ENCODE results near the gene ETS1.

The ETS1 gene

GRCh38 chr11:128567130-128567529 is 20.2 kb downstream of the ETS1 start:
- DNase-seq, result no peak

- no peak for DNase-seq
Observed at GRCh38 chr11:128565881-128566280, 21.5 kb downstream of the ETS1 start.

GRCh38 chr11:128564642-128565245 is 22.6 kb downstream of the ETS1 start:
- DNase-seq, result no peak

DNA sequence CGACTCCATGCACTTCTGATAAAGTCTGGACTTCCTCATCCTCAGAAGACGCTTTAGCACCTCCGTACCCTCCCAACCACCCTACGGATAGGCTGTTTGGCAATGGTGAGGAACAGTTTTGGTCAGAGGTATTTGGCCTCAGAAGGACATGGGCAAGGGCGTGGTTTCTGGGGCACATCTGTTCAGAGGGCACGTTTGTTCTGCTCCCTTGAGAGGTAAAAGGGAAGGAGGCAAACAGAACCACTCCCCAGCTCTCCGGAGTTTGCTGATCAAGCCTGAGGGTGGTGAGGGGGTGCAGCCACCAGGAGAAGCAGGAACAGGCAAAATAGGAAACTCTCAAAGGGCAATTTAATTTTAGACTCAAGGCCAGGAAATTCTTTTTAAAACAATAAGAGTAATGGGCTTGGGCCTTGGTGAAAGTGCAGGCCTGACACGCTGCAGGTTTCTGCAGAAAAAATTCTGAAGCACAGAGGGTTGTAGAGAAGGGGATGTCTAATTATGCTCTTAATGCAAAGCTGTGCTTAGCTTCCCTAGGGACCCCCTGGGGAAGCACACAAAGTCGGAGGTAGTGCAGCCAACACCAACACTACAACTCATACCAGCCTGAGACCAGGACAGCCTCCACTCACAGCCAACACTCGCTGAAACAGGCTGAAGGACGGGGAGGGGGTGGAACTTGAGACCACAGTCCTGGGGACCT is 23.3 kb downstream of the ETS1 start:
- DNase-seq, result no peak

DNA sequence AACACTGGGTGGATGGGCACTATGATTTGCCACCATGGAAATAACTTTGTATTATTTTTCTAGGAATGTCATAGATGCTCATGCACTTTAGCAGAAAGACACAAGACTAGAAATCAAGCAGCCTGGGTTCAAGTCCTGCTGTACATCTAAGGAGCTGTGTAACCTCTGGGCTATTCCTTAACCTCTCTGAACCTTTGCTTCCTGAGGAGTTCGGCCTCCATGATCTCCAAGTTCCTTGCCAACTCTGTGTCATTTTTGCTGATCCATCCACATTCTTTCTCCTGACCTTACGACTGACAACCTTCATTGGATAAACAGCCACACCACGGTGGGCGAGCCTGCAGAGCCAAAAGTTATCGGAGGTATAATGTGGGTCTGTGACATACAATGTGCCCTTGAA is 24.1 kb downstream of the ETS1 start:
- DNase-seq, result no peak

- no peak for DNase-seq
Observed at GRCh38 chr11:128559496-128560103, 27.8 kb downstream of the ETS1 start.

- DNase-seq, result no peak
Observed at GRCh38 chr11:128555606-128556005, 31.8 kb downstream of the ETS1 start.

GRCh38 chr11:128553662-128554362 is 33.5 kb downstream of the ETS1 start:
- no peak for DNase-seq

DNA sequence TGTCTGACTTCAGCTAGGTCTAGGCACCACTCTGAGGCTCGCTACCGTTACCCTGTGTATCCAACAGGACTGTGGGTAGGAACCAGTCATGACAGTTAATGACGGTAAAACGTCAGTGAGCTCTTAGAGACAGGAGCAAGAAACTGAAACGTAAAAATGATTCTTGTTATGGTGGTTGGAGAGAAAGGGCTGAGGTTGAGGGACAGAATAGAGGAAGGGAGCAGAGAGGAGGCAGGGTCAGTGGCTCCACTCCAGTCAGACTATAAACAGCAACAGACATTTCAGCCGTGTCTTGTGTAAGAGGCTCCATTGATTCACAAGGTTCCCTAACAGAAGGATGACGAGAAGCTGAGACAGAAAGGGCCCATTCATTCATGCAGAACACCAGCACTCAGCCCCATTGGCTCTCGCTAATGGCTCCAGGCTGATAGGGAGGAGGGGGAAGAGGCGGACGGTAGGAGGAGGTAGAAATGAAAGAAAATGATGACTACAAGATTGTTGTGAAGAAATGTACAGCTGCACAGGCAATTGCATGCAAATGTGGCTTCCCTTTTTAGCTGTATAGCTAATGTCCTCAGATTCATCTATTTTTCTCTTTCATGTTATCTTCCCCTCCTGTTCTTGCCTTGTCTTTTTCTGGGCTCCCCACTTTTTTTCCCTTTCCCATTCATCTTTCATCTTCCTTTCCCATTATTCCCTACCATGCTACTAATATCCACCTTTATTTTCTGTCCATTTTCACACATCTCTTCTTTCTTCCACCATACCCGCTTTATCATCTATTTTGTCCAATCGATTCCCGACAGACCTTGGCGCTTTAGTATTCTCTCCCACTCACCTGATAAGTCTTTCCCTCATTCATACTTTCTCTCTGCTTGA is 34.3 kb downstream of the ETS1 start:
- DNase-seq, result no peak

DNA sequence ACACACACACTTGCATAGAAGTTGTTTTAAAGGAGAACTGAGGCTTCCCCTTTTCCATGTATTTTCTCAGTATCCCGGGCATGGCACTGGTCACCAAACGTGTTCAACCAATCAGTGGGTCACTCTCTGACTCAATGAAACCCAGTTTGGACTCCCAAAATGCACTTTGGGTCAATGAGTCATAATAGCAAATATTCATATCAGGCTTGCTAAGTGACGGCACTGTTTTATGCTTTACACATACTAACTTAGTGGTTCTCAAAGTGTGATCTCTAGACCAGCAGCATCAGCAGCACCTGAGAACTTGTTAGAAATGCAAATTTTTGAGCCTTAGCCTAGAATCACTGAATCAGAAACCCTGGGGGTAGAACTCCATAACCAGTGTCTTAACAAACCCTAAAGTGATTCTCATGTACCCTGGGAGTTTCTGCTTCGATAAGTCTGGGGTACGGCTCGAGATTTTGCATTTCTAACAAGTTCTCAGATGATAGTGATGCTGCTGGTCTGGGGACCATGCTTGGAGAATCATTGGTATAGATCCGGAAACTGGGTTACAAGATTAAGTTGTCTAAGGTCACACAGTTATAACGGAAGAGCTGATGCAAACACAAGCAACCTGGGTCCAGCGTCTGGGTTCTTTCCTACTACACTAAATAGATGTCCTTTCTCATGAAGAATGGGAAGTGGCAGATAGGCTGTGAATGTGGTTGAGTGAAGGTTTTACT is 35.6 kb downstream of the ETS1 start:
- DNase-seq, result no peak

GRCh38 chr11:128551058-128551457 is 36.3 kb downstream of the ETS1 start:
- no peak for DNase-seq

DNA sequence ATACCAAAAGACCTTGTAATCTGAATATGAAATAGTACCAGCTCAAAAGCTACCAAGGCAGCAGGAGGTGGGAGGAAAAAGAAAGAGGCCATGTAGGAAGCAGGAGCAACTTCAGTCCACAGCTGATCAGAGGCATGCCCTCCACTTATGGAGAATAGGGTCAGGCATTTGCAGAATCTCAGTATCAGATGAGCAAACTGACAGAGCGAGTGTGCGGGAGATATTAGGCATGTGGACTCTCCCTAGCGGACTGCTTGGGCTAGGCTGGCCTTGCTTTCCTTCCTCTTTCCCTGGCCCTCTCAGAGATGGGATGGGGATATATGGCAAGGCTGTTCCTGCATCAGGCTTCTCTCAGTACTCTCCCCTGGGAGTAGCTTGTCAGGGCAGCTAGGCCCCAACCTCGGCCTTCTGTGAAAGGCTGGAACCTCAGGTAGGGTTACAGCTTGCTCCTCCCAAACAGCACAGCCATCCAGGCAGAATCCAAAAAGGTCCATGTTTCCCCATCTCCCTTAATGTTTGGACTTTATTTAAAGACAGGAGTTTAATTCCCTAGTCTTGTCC is 37.0 kb downstream of the ETS1 start:
- DNase-seq, result no peak

- no peak for DNase-seq
Observed at GRCh38 chr11:128549256-128549944, 38.0 kb downstream of the ETS1 start.

DNA sequence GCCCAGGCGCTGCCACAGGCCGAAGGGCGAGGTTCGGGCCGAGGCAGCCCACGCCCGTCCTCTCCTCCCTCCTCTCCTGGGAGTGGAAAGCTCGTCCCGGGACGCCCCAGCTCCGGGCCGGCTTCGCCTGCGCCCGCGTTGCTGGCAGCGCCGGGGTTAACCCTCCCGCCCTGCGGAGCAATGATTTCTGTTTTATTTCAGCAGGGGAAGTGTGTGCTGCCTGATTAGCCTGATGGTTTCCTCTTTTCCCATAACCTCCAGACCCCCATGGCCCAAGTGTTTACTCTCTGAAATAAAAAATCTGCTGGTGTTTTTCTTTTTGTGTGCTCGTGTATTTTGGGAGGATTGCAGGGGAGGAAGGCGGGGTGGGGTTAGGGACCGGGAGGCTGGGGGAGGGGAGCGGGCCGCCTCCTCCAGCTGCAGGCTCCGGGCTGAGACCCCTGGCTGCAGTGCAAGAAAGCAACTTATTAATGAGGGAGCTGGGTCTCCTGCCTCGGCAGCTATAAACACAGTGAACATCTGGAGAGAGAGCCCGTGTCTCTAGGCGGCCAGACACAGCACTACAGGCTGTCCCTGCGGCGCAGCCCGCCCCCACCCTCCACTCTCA is 38.6 kb downstream of the ETS1 start:
- DNase-seq, result no peak

- DNase-seq, result no peak
Observed at GRCh38 chr11:128547946-128548648, 39.3 kb downstream of the ETS1 start.

DNA sequence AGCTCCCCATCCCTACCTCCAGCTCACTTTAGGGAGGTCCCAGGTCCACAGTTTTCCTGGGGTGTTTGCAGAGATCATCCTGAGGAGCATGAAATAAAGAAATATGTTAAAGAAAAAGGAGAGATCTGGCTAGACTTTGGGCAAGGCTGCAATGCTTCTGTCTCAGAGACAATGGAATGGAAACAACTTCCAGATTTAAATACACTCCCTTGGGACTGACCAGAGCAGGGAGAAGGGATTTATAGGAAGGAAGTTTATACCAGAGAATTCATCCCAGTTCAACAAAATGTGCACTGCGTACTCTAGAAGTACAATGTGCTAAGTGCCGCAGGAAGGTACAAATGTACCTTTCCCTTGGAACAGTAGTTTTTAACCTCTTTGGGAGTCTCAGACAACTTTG is 40.4 kb downstream of the ETS1 start:
- DNase-seq, result no peak

DNA sequence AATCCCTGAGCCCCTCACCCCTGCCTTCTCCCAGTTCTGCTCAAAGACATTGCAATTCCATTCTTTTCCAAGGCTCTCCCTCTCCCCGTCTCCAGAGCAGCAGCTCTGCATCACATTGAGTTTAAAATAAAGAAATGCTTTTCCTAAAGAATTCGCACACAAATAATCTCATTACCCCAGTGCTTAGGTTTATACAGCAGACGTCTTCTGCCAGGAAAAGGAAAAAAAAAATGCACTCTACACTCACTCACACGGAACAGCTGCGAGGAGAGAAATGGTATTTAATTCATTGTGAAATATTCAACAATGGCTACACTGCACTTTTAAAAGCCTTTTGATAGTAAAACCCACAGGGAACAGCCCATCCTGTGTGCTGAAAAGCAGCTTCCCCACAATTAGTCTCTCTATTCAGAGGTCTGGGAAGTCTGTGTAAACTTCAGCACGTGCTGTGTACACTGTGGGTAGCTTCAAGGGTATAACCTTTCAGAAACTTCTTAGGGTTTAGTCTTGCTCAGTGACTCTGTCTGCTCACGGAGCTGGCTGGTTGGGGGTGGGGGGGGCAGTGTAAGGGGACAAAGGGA is 42.8 kb downstream of the ETS1 start:
- DNase-seq, result no peak

DNA sequence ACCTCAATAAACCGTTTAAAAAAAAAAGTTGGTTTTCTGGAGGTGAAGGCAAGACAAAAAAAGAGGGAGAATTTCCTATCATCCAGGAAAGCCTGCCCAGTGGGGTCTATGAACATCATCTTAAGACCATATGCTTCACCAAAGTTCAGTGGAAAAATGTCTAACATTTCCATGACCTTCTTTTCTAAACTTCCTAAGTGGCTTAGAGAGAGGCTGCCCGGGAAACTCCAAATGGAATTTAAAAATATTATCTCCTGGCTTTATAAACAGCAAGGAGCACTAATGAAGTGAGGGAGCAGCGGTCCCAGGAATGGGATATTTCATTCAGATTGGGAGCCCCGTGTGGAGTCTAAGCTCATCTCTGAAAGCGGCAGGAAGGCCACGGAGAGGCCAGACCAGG is 46.9 kb downstream of the ETS1 start:
- no peak for DNase-seq

DNA sequence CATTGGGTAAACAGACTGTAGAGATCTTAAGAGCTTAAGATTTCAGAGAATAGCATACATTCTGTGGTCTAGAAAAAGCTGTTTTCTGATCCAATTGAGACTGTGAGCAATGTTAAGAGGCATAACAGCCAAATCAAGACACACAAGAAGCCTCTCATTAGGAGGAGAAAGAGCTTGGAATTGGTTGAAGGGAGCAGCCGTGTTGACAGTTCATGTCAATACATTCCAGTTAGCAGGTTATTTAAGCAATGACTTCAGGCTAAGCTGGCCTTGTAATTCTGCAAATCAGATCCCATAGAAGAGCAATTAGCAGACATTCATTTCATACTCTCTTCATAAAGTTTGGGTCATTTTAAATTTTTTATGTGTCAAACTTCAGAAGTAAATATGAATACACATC is 50.9 kb downstream of the ETS1 start:
- no peak for DNase-seq

Measured in effector CD4-positive, alpha-beta T cell (primary cell).